ENCODE results near the gene SERPINI2.

Gene SERPINI2

GRCh38 chr3:167473863-167474262, at the start of gene SERPINI2:
SERPINI2 (minus strand) TSS chr3:167474042; CDS start chr3:167471834, 2,208 bp downstream.
- no peak for DNase-seq (ENCODE audit: low spot score)
- FAIRE-seq, result no peak

GRCh38 chr3:167521006-167521355, 47.1 kb upstream of the SERPINI2 start:
- DNase-seq (ENCODE audit: low spot score), result no peak
- no peak for FAIRE-seq

DNA sequence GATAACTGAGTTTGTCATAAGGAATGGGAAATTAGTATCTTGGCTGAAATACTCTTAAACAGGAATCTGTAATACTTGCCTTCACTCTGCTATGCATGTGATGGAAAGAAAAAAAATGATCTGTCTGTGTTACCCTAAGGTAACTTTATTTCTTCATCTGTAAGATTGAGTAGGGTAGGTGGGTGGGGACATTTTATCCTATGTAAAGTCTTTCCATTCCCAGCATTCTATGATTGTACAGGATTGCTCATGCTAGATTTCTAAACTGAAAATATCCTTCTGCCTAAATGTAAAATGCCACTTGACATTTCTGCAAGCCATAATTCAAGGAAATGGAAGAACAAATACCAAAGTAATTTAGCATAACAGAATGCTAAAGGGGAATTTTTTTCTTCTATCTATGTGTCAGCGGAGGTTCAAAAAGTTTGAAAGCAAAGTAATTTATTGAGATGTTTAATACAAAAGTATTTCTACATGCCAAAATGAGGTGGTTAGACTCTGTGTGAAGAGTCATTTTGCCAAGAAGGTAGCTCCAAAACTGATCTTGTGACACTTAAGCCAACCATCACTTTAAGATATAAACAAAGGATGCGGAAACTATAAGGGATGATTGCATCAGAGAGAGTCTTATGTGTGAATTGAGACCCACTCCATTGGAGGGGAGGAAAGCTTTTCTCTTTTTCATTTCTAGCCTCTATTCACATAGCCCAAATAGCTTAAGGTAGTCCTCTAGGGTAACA, 46.6 kb upstream of the SERPINI2 start:
- DNase-seq (ENCODE audit: low spot score), result no peak
- no peak for FAIRE-seq

- DNase-seq (ENCODE audit: low spot score) (no peak), FAIRE-seq (no peak)
Observed at GRCh38 chr3:167507954-167508353, 34.1 kb upstream of the SERPINI2 start.

GRCh38 chr3:167502401-167502800, 28.6 kb upstream of the SERPINI2 start:
- no peak for FAIRE-seq
- no peak for DNase-seq (ENCODE audit: low spot score)

- no peak for DNase-seq (ENCODE audit: low spot score)
- FAIRE-seq, result no peak
Observed at GRCh38 chr3:167501941-167502340, 28.1 kb upstream of the SERPINI2 start.

DNA sequence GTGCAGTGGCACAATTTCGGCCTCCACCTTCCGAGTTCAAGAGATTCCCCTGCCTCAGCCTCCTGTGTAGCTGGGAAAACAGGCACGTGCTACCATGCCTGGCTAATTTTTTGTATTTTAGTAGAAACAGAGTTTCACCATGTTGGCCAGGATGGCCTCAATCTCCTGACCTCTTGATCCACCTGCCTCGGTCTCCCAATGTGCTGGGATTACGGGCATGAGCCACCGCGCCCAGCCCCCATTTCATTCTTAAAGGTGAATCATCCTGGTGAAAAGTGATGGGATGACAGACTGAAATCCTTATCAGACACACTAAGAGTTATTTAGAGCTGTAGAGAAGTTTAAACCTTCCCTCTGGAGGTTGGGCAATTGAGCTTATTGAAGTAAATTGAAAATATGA, 24.1 kb upstream of the SERPINI2 start:
- FAIRE-seq (no peak), DNase-seq (ENCODE audit: low spot score) (no peak)

DNA sequence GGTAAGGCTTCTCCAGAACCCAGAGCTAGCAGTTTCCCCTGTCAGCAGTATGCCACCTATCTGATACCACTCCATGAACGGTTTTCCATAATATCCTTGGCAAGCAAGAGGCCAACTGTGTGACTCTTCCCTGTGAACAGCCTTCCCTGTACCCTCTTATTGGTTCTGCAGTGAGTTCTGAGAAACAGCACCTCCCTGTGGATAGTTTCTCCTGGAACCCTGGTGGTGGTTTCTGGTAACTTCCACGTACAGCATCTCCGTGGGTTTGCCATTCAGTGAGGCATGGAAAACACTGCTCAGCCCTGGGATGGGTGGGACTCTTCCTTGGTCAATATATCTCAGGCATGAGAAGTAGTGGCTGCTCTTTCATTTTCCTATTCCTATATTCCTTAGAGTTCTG, 19.4 kb upstream of the SERPINI2 start:
- FAIRE-seq (no peak), DNase-seq (ENCODE audit: low spot score) (no peak)

GRCh38 chr3:167491621-167492020, 17.8 kb upstream of the SERPINI2 start:
- DNase-seq (ENCODE audit: low spot score) (no peak), FAIRE-seq (no peak)

- DNase-seq (ENCODE audit: low spot score), result no peak
- no peak for FAIRE-seq
Observed at GRCh38 chr3:167489571-167489970, 15.7 kb upstream of the SERPINI2 start.

DNA sequence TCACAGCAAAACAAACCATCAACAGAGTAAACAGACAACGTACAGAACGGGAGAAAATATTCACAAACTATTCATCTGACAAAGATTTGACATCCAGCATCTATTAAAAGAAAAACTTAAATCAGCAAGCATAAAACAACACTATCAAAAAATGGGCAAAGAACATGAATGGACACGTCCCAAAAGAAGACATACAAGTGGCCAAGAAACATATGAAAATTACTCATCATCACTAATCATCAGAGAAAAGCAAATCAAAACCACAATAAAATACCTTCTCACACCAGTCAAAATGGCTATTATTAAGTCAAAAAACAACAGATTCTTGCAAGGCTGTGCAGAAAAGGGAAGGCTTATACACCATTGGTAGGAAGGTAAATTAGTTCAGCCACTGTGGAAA, 13.7 kb upstream of the SERPINI2 start:
- DNase-seq (ENCODE audit: low spot score) (no peak), FAIRE-seq (no peak)

GRCh38 chr3:167484551-167484950, 10.7 kb upstream of the SERPINI2 start:
- FAIRE-seq (no peak), DNase-seq (ENCODE audit: low spot score) (no peak)

- DNase-seq (ENCODE audit: low spot score) (no peak), FAIRE-seq (no peak)
Observed at GRCh38 chr3:167483708-167484475, 10.1 kb upstream of the SERPINI2 start.

GRCh38 chr3:167481164-167481563, 7.3 kb upstream of the SERPINI2 start:
- DNase-seq (ENCODE audit: low spot score), result no peak
- no peak for FAIRE-seq

- DNase-seq (ENCODE audit: low spot score) (no peak), FAIRE-seq (no peak)
Observed at GRCh38 chr3:167480748-167481147, 6.9 kb upstream of the SERPINI2 start.

- DNase-seq (ENCODE audit: low spot score), result no peak
Observed at GRCh38 chr3:167469381-167469780, 4.5 kb downstream of the SERPINI2 start.

DNA sequence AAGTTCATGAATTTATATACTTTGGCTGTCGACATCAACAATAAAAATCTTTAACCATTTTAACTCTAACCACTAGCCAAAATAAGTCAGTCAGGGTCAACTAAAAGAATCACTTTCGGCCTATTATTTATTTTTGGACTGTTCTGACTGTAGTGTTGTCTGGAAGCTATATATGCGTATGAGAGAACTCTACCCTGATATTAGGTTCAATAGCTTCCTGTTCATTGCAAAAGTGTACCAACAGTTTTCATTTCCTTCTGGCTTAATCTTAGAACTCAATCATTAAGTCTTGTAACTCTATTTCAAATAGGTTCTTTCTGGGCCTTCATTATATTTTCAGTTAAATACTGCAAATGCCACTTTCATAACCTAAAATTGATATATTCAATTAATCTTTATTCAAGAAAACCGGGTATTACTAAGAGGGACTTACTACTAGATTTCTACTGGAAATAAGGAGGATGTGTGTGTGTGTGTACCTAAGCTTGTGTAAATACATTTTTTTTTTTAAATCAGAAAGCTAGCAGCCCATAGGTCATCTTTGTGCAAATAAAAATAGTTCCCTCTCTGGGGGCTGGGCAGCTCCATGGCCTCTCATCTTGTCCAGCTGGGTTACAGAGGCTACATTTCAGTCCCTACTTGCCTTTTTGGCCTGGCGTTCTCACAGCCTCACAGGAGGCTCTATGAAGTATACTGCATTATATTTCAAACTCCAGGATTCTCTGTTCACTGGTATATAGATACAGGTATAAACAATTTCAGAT, 5.8 kb downstream of the SERPINI2 start:
- FAIRE-seq, result no peak
- DNase-seq (ENCODE audit: low spot score), result no peak

More at GRCh38 chr3:167469381-167469780, 4.5 kb downstream of the SERPINI2 start:
- FAIRE-seq, result no peak

DNA sequence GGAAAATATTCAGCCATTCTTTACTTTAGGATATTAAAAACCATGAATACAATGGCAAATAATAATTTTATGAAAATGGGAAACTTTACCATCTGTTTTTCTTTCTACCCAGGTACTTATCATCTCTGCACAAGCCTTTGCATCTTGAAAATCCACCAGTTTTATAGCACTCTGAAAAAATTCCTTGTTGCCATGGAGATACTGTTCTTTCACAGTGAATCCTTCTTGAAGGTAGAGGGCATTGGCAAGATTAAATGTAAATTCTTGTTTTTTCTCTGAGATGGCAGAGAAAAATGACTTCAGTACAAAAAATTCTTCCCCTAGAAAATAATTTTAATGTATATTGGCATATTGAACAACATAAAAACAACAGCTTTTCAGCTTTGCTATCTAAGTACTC, 6.9 kb downstream of the SERPINI2 start:
- FAIRE-seq (no peak), DNase-seq (ENCODE audit: low spot score) (no peak)

- no peak for FAIRE-seq
- DNase-seq (ENCODE audit: low spot score), result no peak
Observed at GRCh38 chr3:167456157-167456799, 17.6 kb downstream of the SERPINI2 start.

GRCh38 chr3:167453815-167454214, 20.0 kb downstream of the SERPINI2 start:
- DNase-seq (ENCODE audit: low spot score) (no peak), FAIRE-seq (no peak)

DNA sequence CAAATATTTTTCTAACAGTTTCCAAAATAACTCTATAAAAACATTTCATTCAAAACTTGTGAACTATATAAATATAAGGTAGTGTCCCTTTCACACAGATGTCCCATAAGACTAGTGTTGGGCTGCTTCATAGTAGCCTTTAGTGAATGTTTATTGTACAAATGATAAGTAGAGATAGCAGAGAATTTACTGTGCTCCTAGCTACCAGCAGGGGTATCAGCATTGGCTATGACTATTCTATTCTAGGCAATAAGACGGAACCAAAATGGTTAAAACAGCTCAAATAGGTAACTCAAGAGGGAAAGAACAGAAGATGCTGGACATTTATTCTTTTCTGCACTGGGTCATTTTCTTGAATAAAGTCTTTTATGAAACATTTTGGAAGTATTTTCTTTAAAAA, 22.6 kb downstream of the SERPINI2 start:
- FAIRE-seq (no peak), DNase-seq (ENCODE audit: low spot score) (no peak)

DNA sequence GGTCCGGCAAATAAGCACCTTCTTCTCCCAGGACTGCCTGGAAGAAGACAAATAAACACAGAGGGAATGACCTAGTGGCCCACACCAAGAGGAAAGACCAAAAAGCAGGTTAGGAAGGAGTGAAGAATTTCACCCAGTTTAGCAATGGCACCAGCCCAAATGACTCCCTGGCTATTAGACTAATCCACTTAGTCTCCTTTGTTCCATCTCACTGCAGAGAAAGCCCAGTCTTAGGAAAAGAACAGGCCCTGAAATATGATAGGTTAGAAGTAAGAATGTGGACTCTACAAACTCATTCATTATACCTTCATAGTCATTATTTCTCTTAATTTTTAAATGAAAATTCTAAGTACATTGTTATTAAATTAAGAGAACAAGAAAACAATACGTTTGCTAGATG, 23.2 kb downstream of the SERPINI2 start:
- FAIRE-seq (no peak), DNase-seq (ENCODE audit: low spot score) (no peak)
